Measurements from ENCODE around the gene CATSPERB.

- TF ChIP-seq POLR2AphosphoS5 (IDR thresholded peaks at IDR 0.05) (no peak), CTCF (IDR thresholded peaks at IDR 0.05) (no peak), POLR2A (IDR thresholded peaks at IDR 0.05) (no peak), EP300 (IDR thresholded peaks at IDR 0.05) (no peak)
Measured at GRCh38 chr14:91647856-91648255, 84.0 kb downstream of the CATSPERB start.
